ENCODE data around the gene THAP4.

THAP4 gene

GRCh38 chr2:241545106-241545505 lies 91.9 kb downstream of the THAP4 start:
- CTCF ChIA-PET = no interaction called here
- DNase-seq (ENCODE audit: low read depth, low spot score) = peak; percentile 46
- POLR2A ChIA-PET = interaction anchor here (0.6 kb wide), 1 partner anchor 11 kb away, joined by 3 read pairs; no protein-coding TSS in a partner anchor

GRCh38 chr2:241542278-241542605 lies 94.7 kb downstream of the THAP4 start:
- TF ChIP-seq CTCF (IDR thresholded peaks at IDR 0.05; ENCODE audit: insufficient read depth, low read length, missing control alignments) = no peak
- no peak overlapping the region for H3K4me3 ChIP-seq (ENCODE audit: low read depth, low read length)
- DNase-seq (ENCODE audit: low read depth, low spot score) = no peak
- POLR2A ChIA-PET = no interaction called here
- CTCF ChIA-PET = no interaction called here

More at GRCh38 chr2:241545106-241545505, 91.9 kb downstream of the THAP4 start:
- H3K4me3 ChIP-seq (ENCODE audit: low read depth, low read length) = peak overlapping the region; percentile 23
- TF ChIP-seq CTCF (IDR thresholded peaks at IDR 0.05; ENCODE audit: insufficient read depth, low read length, missing control alignments) = no peak

- POLR2A ChIA-PET = no interaction called here
- TF ChIP-seq CTCF (IDR thresholded peaks at IDR 0.05; ENCODE audit: insufficient read depth, low read length, missing control alignments) = no peak
- no peak for DNase-seq (ENCODE audit: low read depth, low spot score)
- CTCF ChIA-PET = no interaction called here
- H3K4me3 ChIP-seq (ENCODE audit: low read depth, low read length) = peak overlapping the region; percentile 43
Measured at GRCh38 chr2:241541564-241542277, 95.2 kb downstream of the THAP4 start.

- H3K4me3 ChIP-seq (ENCODE audit: low read depth, low read length) = peak overlapping the region; percentile 45
- no peak for DNase-seq (ENCODE audit: low read depth, low spot score)
- CTCF ChIA-PET = no interaction called here
- no peak for TF ChIP-seq CTCF (IDR thresholded peaks at IDR 0.05; ENCODE audit: insufficient read depth, low read length, missing control alignments)
- POLR2A ChIA-PET = no interaction called here
Measured at GRCh38 chr2:241540771-241541561, 96.0 kb downstream of the THAP4 start.

GRCh38 chr2:241540401-241540770 lies 96.6 kb downstream of the THAP4 start:
- H3K4me3 ChIP-seq (ENCODE audit: low read depth, low read length) = no peak overlapping the region
- DNase-seq (ENCODE audit: low read depth, low spot score) = no peak
- TF ChIP-seq CTCF (IDR thresholded peaks at IDR 0.05; ENCODE audit: insufficient read depth, low read length, missing control alignments) = no peak
- POLR2A ChIA-PET = no interaction called here
- CTCF ChIA-PET = no interaction called here

- ChIA-PET POLR2A (no interaction called here), CTCF (no interaction called here)
- no peak for DNase-seq (ENCODE audit: low read depth, low spot score)
- no peak overlapping the region for H3K4me3 ChIP-seq (ENCODE audit: low read depth, low read length)
- TF ChIP-seq CTCF (IDR thresholded peaks at IDR 0.05; ENCODE audit: insufficient read depth, low read length, missing control alignments) = no peak
Measured at GRCh38 chr2:241539616-241540374, 97.2 kb downstream of the THAP4 start.
